ENCODE measurements around the gene CMIP. TPM values are rescaled to one million over a fixed set of nuclear protein-coding genes. Genes with fewer than 3 reads are reported as not detected.

Gene CMIP
- total RNA-seq, 1 experiment from 2014 or later, result 48.2 TPM

- WGBS (ENCODE audit: extremely low coverage, insufficient read length, low lambda C conversion rate), result no CpG with 5 or more reads among the region's 62 CpGs
- Histone ChIP-seq H2AK5ac (ENCODE audit: insufficient read length, low read length) (no peak overlapping the region), H3K18ac (ENCODE audit: insufficient read length, low read depth, low read length) (peak overlapping the region; percentile 22), H3K9me3 (ENCODE audit: control insufficient read depth, low read depth, low read length) (no peaks in the 10 kb centered on the region), H3K14ac (ENCODE audit: insufficient read depth, low read length) (peak overlapping the region; percentile 82; the same call in 1 of the 2 replicates), H2BK20ac (ENCODE audit: low read depth, low read length, poor library complexity, severe bottlenecking) (no peak overlapping the region), H2BK5ac (ENCODE audit: insufficient read length, low read length) (no peak overlapping the region), H3K23ac (ENCODE audit: insufficient read length, low read depth, low read length) (no peak overlapping the region), H3K79me2 (ENCODE audit: insufficient read depth, low read length) (peaks cover 36% of the 10 kb centered on the region; the same call in 1 of the 2 replicates), H4K20me1 (ENCODE audit: control insufficient read depth, insufficient read depth, insufficient read length) (no peaks in the 10 kb centered on the region), H3T11ph (ENCODE audit: low read length) (no peak overlapping the region), H3K4me2 (ENCODE audit: insufficient read depth, insufficient read length, low read length) (peak overlapping the region; percentile 72), H3K4ac (ENCODE audit: low read depth, low read length) (no peak overlapping the region), H4K5ac (ENCODE audit: insufficient read length, low read depth, low read length) (no peak overlapping the region), H3K56ac (ENCODE audit: insufficient read length, low read depth, low read length) (no peak overlapping the region), H2BK15ac (ENCODE audit: low read depth, low read length) (no peak overlapping the region), H3K27me3 (ENCODE audit: insufficient read depth, low read length) (peaks cover 4% of the 10 kb centered on the region; the same call in 1 of the 2 replicates), H3K4me1 (ENCODE audit: insufficient read depth, low read length) (peaks cover 2% of the 10 kb centered on the region; the same call in 1 of the 2 replicates), H4K8ac (replicated peaks; ENCODE audit: insufficient read length, low read depth, low read length) (no peak overlapping the region), H2AFZ (ENCODE audit: low read length) (no peak overlapping the region), H3K9ac (ENCODE audit: extremely low read depth, insufficient read length, low read length) (peak overlapping the region; percentile 67), H4K91ac (ENCODE audit: insufficient read length, low read depth, low read length) (no peak overlapping the region), H2BK120ac (ENCODE audit: low read depth, low read length, poor library complexity, severe bottlenecking) (no peak overlapping the region), H3K23me2 (ENCODE audit: insufficient read length, low read depth, low read length, poor library complexity, severe bottlenecking) (peaks cover 13% of the 10 kb centered on the region), H3K79me1 (ENCODE audit: insufficient read depth, low read depth, low read length, poor library complexity, severe bottlenecking) (peaks cover 5% of the 10 kb centered on the region), H2BK12ac (ENCODE audit: insufficient read length, low read depth, low read length) (no peak overlapping the region), H3K27ac (ENCODE audit: insufficient read length, low read depth, low read length) (no peak overlapping the region)
- Mint-ChIP-seq H3K27ac (peak overlapping the region; percentile 32 to 94 (median 32); a peak in 5 of 7 replicates), H3K9me3 (no peaks in the 10 kb centered on the region), H3K4me3 (peak overlapping the region; percentile 76 to 87), H3K36me3 (ENCODE audit: insufficient read depth in 1 of 3, low read depth in 3 of 3) (peaks cover 0 to 4% (median 0%) of the 10 kb centered on the region in 3 experiments; a peak in 2 of 7 replicates), H3K4me1 (peaks cover 55 to 56% of the 10 kb centered on the region in 2 experiments), H3K27me3 (ENCODE audit: low read depth) (peaks cover 33% of the 10 kb centered on the region)
- DNase-seq, result no peak
- TF ChIP-seq CTCF (conservative IDR thresholded peaks at IDR 0.05), result peak; percentile 16; the same call in 1 of the 3 replicates
Measured at GRCh38 chr16:81445143-81445961, 744 bp downstream of the CMIP start.

All from H9 (cell line).